Measurements from ENCODE around the gene RNASE8.
A peak's percentile ranks its signal among the peaks of the same experiment; 100 is the strongest.

RNASE8 gene

GRCh38 chr14:21105095-21105494 is 47.5 kb downstream of the RNASE8 start:
- peaks cover 66% of the 10 kb centered on the region for H3K4me1 ChIP-seq (ENCODE audit: low read depth, poor library complexity, severe bottlenecking)
- H3K27me3 ChIP-seq (ENCODE audit: insufficient read depth, low read depth): no peaks in the 10 kb centered on the region
- peak overlapping the region; percentile 52; the same call in 1 of the 2 replicates for H3K4me2 ChIP-seq
- H3K79me2 ChIP-seq (ENCODE audit: insufficient read depth, low read depth): no peaks in the 10 kb centered on the region
- H4K20me1 ChIP-seq (ENCODE audit: insufficient read depth): no peaks in the 10 kb centered on the region
- H2AFZ ChIP-seq (ENCODE audit: low read depth): no peak overlapping the region
- peak overlapping the region; percentile 99; the same call in 1 of the 2 replicates for H3K27ac ChIP-seq
- H3K4me3 ChIP-seq (IDR thresholded peaks at IDR 0.05; ENCODE audit: insufficient read depth, low read depth, low read length): no peak overlapping the region
- no peaks in the 10 kb centered on the region for H3K36me3 ChIP-seq (ENCODE audit: insufficient read depth)
- no peak overlapping the region for H3K9ac ChIP-seq
- TF ChIP-seq CTCF (conservative IDR thresholded peaks at IDR 0.05; ENCODE audit: low read depth, low read length): no peak

- Histone ChIP-seq H3K4me1 (ENCODE audit: low read depth, poor library complexity, severe bottlenecking) (peaks cover 76% of the 10 kb centered on the region), H2AFZ (ENCODE audit: low read depth) (peak overlapping the region; percentile 56), H3K79me2 (ENCODE audit: insufficient read depth, low read depth) (no peaks in the 10 kb centered on the region), H3K4me2 (peak overlapping the region; percentile 51), H3K36me3 (ENCODE audit: insufficient read depth) (no peaks in the 10 kb centered on the region), H3K27ac (peak overlapping the region; percentile 40; the same call in 1 of the 2 replicates), H4K20me1 (ENCODE audit: insufficient read depth) (no peaks in the 10 kb centered on the region), H3K27me3 (ENCODE audit: insufficient read depth, low read depth) (no peaks in the 10 kb centered on the region), H3K4me3 (IDR thresholded peaks at IDR 0.05; ENCODE audit: insufficient read depth, low read depth, low read length) (no peak overlapping the region), H3K9ac (no peak overlapping the region)
- TF ChIP-seq CTCF (conservative IDR thresholded peaks at IDR 0.05; ENCODE audit: low read depth, low read length): no peak
These were observed 48.5 kb downstream of the RNASE8 start for GRCh38 chr14:21106176-21106497.

GRCh38 chr14:21106498-21107282 is 49.1 kb downstream of the RNASE8 start:
- no peak overlapping the region for H3K4me3 ChIP-seq (IDR thresholded peaks at IDR 0.05; ENCODE audit: insufficient read depth, low read depth, low read length)
- peak overlapping the region; percentile 40 for H3K27ac ChIP-seq

GRCh38 chr14:21107283-21107800 is 49.7 kb downstream of the RNASE8 start:
- Histone ChIP-seq H3K4me1 (ENCODE audit: low read depth, poor library complexity, severe bottlenecking) (peaks cover 74% of the 10 kb centered on the region), H2AFZ (ENCODE audit: low read depth) (peak overlapping the region; percentile 56)

More at GRCh38 chr14:21106498-21107282, 49.1 kb downstream of the RNASE8 start:
- H2AFZ ChIP-seq (ENCODE audit: low read depth): peak overlapping the region; percentile 56
- H3K36me3 ChIP-seq (ENCODE audit: insufficient read depth): no peaks in the 10 kb centered on the region
- H3K79me2 ChIP-seq (ENCODE audit: insufficient read depth, low read depth): no peaks in the 10 kb centered on the region
- peak overlapping the region; percentile 51 for H3K4me2 ChIP-seq
- H3K4me1 ChIP-seq (ENCODE audit: low read depth, poor library complexity, severe bottlenecking): peaks cover 78% of the 10 kb centered on the region
- no peaks in the 10 kb centered on the region for H3K27me3 ChIP-seq (ENCODE audit: insufficient read depth, low read depth)
- no peak overlapping the region; the same call in 1 of the 2 replicates for H3K9ac ChIP-seq
- H4K20me1 ChIP-seq (ENCODE audit: insufficient read depth): no peaks in the 10 kb centered on the region
- peak; percentile 77 for TF ChIP-seq CTCF (conservative IDR thresholded peaks at IDR 0.05; ENCODE audit: low read depth, low read length)

More at GRCh38 chr14:21107283-21107800, 49.7 kb downstream of the RNASE8 start:
- Histone ChIP-seq H3K4me2 (peak overlapping the region; percentile 51; the same call in 1 of the 2 replicates), H3K27me3 (ENCODE audit: insufficient read depth, low read depth) (no peaks in the 10 kb centered on the region), H3K9ac (no peak overlapping the region), H3K4me3 (IDR thresholded peaks at IDR 0.05; ENCODE audit: insufficient read depth, low read depth, low read length) (no peak overlapping the region), H4K20me1 (ENCODE audit: insufficient read depth) (no peaks in the 10 kb centered on the region), H3K27ac (peak overlapping the region; percentile 40; the same call in 1 of the 2 replicates), H3K36me3 (ENCODE audit: insufficient read depth) (no peaks in the 10 kb centered on the region), H3K79me2 (ENCODE audit: insufficient read depth, low read depth) (no peaks in the 10 kb centered on the region)
- no peak for TF ChIP-seq CTCF (conservative IDR thresholded peaks at IDR 0.05; ENCODE audit: low read depth, low read length)
